GM04503 (cell line): Measurements from ENCODE around the gene HYAL1.
A peak's percentile ranks its signal among the peaks of the same experiment; 100 is the strongest.
"Not testable (repeated sequence)": the region's sequence is repeated elsewhere in the genome, so short reads cannot be mapped to it uniquely, and the experiment has no call there.

Source experiments
- DNase-seq: peaks from one replicate; pipeline ENCODE4 v3.0.0-alpha.2; 2012; ENCODE audit warnings: low read depth

Gene HYAL1

DNA sequence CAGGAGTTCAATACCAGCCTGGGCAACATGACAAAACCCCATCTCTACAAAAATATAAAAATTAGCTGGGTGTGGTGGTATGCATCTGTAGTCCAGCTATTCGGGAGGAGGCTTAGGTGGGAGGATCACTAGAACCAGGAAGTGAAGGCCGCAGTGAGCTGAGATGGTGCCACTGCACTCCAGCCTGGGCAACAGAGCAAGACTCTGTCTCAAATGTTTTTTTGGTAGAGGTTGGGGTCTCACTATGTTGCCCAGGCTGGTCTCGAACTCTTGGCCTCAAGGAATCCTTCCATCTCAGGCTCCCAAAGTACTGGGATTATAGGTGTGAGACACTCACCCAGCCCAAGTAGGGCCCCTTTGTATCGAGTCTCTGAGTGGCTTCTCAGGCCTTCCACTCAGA is 9.3 kb downstream of the HYAL1 start:
- DNase-seq: no peak

DNA sequence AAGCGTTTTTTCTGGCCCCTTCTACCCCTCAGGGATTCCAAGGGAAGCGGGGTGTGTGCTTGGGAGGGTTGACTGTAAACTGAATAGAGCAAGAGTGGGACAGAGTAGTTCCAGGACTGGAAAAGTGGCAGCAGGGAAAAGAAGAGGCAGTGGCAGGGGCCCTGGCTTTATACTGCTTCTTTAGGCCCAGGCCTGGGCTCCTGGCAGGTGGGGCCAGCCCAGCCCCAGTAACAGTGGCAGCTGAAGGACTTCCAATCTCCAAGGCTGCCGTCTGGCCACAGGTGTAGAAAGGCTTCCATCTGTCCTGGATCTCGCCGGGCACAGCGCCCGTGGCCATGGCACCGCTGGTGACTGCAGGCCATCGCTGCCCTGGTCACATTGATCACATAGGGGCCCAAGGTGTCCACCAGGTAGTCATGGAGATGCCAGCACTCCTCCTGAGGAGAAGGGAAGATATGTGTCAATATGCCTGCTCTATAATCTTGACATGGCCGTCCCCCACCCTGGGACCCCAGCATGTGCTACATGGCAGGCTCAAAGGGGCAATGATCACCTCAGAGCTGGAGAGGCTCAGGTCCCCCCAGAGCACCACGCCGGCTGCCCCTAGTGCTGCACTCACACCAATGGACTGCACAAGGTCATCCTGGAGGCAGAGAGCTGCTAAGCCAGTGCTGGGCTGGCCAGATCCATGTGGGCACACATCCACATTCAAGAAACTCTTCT is 10.1 kb downstream of the HYAL1 start:
- no peak for DNase-seq

DNA sequence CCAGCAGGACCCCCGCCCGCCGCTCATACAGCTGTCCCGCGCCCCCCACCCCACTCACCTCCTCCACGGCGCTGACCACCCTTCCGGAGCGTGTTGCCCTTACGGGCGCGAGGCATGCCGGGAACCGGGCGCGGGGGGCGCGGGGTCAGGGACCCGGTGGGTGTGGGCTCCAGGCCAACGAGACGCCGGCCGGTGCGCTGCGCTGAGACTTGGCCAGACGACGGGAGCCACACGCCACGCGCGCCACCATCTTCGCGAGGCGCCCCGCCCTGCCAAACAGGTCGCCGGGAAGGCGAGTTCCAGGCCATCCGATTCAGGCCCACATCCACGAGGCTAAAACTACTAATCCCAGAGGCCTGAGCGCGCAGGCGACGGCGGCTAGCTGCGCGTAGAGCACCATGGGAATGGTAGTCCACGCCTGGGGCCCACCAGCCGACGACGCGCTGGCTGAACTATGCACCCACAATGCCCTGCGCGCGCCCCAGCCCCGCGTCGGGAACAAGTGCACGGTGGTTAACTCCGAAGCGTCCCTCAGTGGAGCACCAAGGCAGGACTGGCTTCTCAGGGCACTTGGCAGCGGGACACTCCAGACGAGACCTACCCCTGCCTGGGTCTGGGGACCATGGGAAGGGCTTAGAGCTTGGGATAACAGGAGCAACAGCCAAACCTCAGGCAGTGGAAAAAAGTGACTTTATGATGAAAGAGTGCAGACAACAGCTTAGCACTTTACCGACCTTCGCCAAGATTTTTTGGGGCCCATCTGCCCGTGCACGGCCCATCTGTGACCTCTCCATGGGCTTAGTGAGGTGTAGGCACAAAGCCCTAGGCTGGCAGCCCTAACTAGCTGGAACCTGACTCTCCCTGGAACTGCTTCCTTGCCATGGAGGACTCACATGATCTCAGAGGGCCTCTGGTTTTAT is 11.0 kb downstream of the HYAL1 start, which contains the start of gene IFRD2:
Gene IFRD2 (minus strand): TSS at position 271 of the 920 bp plus-strand sequence. CDS start 155 bp downstream, at position 116.
- DNase-seq: peak; percentile 89

DNA sequence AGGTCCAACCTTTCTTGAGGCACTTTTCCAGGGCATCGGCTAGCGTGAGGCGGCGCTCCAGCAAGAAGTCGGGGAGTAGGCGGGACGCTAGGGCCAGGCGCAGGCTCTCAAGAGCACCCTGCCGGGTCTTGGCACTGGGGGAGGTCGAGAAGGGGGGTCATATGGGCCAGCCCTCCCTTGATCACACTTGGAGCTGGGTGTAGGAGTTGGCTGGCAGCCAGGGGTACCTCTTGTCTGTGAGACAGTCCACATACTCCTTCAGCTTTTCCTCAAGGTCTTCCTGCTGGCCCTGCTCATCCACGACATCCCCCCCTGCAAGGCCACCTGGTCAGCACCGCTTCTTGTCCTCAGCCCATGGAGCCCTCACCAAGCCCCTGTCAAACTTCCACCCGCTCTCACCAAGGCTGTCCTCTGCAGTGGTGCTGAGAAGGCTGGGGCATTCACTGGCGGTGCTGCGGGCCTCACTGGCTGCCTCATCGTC is 13.2 kb downstream of the HYAL1 start:
- no peak for DNase-seq

DNA sequence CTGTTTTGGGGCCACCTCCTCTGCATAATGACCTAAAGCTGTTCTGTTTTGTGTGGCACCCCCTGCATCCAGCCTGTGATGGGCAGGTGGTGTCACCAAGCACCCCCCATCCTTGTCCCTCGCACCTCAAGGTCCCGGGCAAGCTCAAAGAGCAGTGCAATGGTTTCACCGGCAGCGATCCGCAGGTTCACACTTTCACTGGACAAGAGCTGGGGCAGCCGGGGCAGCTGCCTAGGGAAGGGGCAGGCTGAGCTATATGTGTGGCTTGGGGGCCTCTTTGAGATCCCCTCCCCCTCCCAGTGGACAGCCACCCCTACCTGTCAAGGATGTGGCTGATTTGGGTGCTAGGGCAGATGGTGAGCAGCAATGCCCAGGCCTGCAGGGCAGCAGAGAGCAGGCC is 14.2 kb downstream of the HYAL1 start:
- no peak for DNase-seq

DNA sequence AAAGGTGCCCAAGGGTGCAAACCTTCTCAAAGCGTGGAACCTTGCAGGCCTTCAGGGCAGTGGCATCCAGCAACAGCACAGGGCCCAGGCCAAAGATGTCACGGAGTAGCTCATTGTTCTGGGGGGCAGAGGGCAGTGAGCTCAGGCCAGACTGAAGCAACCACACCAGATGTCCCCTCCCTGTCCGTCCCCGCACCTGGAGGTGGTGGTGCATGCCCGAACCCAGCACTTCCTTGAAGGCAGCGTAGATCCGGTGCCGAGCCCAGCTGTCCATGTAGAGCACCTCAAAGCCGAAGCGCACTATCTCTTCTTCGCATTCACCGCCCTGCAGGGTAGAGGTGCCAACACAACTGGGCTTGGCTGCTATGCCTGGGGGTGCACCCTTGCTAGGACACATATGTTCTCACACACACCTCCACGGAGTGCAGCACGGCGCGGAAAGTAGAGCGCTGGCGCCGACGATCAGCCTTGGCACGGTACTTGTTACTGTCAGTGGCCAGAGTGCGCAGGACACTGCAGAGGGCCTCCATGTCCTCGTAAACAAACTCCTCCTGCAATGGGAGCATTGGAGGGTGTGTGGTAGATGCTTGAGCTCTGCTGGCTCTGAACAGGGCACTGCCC is 14.9 kb downstream of the HYAL1 start:
- DNase-seq: no peak

DNA sequence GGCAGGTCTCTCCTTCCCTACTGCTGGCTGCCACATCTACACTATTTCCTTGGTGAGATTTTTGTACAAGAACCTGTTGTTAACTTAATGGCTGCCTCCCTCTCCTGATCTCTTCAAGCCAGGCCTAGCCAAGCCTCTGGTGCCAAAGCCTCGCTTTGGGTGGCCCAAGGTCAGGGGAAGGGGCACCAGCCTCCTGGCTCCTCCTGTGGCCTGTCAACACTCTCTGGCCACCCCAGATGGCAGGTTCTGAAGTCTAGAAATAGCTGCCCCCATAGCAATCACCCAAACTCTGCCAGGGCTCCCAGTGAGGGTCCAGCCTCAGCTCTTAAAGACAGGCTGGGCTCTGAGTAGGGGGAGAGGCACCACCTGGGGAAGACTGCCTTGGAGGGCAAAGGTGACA is 16.1 kb downstream of the HYAL1 start:
- DNase-seq: no peak

DNA sequence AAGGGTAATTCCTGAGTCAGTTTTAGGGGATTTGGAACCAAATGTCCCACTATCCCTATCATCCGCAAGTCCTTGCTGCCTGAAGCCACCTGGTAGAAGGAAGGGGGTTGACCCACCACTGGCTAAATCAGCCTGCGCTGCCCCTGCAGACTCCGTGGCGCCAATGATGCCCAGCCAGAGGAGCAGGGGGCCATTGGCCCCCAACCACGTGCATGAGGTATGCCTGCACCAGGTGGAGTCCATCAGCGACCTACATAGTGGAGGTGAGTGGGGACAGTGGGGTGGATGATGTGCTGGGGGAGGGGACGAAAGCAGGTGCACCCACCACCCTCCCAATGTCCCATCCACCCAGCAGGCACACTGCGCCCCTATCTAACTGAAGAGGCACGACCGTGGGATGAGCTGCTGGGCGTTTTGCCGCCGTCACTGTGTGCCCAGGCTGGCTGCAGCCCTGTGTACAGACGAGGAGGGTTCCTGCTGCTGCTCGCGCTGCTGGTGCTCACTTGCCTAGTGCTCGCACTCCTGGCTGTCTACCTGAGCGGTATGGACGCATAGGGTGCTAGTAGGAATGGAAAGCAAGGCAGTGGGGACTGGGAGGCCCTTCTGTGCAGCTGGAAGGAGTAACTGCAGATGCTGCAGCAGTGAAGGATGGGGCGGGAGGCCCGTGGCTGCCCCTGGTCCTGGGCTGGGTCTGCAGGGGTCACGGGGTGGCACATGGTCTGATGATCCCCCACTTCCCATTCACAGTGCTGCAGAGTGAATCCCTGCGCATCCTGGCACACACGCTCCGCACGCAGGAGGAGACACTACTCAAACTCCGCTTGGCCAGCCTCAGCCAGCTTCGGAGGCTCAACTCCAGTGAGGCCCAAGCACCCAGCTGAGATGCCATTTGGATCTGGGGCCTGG is 16.8 kb downstream of the HYAL1 start:
- no peak for DNase-seq

DNA sequence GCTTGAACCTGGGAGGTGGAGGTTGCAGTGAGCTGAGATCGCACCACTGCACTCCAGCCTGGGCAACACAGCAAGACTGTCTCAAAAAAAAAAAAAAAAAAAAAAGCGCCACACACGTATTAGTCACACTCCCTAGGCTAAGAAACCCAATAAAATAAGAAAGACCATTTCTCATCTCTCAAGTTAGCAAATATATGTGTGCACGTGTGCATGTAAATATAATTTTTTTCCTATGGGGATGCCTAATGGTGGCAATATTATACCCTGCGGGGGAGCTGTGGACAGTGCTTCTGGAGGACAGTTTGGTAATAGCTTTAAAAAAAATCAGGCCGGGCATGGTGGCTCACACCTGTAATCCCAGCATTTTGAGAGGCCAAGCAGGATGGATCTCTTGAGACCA is 19.3 kb downstream of the HYAL1 start:
- DNase-seq: not testable (repeated sequence)

DNA sequence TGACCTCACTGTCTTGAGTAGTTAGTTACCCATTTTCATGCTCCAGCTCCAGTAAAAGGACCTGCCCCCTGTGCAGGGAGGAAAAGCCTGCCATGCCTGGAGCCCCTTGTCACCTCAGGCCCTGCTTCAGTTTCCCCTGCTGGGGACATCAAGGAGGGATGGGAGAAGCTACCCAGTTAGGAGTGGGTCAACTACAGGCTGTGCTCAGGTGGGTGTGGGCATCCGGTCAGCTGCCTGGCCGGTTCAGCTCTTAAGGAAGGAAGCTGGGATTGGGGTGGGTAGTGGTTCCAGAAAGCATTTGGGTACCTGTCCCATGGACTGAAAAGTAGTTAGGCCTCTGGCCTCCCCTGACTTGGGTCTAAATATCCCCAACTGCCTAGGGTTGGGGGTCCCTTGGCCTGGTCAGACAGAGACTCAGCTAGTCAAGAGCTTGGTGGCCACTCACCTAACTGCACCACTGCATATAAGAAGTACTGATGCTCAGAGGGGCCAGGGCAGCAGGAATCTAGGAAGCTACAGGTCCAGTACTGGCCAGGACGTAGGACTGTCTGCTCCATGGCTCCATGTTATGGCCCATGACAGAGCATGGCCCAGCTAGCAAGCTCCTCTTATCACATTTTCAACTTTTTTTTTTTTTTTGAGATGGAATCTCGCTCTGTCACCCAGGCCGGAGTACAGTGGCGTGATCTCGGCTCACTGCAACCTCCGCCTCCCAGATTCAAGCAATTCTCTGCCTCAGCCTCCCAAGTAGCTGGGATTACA is 23.9 kb downstream of the HYAL1 start:
- DNase-seq: no peak

DNA sequence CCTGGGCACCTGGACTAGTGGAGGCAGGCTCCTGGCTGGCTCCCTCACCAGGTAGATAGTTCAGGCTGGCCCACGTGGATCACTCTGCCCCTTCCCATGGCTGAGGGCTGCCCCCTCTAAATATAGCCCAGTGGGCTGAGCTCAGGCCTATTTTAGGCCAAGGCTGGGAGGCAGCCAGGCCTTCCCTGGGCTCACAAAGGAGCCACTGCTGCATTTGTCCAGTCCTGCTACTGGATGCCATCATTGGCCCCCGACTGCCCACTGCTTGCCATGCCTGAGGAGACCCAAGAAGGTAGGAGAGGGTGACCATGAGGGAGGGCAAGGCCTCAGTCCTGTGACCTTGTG is 24.5 kb downstream of the HYAL1 start, which contains the start of gene LSMEM2:
Gene LSMEM2 (plus strand): TSS at position 208 of the 345 bp plus-strand sequence. CDS start 27 bp downstream, at position 235.
- no peak for DNase-seq

DNA sequence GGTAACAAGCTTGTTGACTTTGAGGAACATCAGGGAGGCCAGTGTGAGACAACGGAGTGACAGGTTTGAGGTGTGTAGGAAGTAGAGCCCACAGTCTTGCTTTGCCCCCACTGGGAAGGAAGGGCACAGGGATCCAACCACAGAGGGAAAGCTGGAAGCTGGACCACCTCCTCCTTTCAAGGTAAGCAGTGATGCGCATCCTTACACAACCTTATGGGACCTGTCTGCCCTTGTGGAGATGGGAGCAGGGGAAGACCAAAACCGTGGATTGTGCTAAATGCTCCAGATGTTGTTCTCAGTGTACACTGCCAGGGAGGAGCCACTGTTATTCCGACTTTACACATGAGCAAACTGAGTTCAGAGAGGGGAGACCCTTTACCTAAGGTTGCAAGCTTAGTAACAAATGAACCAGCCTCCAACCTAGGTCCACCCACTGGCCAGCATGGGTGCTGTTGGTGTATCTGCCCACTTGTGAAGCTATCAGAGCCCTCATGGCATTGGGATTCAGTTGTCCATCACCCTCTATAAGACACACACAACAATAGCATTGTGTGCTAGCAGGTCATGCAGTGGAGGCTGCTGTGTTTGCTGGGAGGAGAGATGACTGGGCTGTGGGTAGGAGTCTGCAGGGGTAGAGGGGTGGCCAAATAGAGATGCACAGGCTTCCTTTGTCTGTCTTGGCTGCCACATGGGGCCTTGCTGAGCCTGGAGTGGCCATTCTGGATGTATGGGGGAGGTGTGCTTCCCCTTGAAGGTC is 25.1 kb downstream of the HYAL1 start:
- DNase-seq: no peak

DNA sequence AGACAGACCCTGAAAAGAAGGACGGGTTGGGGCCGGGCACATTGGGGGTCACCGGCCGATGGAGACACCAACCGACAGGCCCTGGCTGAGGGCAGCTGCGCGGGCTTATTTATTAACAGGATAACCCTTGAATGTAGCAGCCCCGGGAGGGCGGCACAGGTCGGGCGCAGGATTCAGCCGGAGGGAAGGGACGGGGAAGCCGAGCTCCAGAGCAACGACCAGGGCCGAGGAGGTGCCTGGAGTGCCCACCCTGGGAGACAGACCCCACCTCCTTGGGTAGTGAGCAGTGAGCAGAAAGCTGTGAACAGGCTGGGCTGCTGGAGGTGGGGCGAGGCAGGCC is 26.6 kb downstream of the HYAL1 start:
- DNase-seq: no peak

DNA sequence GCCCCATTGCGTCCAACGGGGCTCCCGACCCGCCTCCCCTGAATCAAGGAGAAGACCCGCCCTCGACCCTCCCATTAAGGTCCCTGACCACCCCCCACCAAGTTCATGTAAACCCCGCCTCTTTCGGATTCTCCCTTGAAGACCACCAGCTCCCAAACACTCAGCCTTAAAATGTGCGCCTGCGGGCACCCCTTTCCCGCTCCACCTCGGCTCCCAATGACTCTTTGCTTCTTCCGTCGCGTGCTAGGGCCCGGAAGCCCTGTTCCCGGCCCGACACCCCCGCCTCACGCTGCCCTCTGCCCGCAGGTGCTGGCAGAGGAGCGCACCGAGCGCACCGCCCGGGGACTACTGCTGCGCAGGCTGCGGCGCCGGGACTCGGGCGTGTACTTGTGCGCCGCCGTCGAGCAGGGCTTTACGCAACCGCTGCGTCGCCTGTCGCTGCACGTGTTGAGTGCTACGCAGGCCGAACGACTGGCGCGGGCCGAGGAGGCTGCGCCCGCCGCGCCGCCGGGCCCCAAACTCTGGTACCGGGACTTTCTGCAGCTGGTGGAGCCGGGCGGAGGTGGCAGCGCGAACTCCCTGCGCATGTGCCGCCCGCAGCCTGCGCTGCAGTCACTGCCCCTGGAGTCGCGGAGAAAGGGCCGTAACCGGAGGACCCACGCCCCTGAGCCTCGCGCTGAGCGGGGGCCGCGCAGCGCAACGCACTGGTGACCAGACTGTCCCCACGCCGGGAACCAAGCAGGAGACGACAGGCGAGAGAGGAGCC is 27.2 kb downstream of the HYAL1 start:
- DNase-seq: no peak

DNA sequence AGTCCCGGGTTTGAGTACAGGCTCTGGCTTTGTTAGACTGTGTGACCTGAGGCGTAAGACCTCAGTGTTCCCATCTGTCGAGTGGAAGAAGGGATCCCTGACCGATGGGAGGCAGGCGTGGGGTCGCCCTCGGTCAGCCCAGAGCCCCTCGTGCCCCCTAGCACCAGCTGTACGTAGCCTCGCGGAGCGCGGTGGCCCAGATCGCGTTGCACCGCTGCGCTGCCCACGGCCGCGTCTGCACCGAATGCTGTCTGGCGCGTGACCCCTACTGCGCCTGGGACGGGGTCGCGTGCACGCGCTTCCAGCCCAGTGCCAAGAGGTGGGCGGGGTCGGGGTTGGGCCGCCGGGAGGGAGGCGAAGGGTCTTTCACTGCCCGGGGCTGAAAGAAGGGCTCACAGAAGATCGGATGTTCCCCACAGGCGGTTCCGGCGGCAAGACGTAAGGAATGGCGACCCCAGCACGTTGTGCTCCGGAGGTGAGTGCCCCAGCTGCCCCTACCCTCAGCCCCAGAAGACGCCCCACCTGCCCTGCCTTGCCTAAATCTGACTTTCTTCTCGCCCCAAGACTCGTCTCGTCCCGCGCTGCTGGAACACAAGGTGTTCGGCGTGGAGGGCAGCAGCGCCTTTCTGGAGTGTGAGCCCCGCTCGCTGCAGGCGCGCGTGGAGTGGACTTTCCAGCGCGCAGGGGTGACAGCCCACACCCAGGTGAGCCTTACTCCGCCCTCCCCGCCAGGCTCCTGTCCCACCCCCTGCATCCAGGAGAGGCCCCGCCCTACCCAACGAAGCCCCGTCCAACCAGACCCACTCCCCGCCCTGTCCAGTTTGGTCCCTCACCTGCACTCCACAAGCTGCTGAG is 28.0 kb downstream of the HYAL1 start:
- DNase-seq: no peak

DNA sequence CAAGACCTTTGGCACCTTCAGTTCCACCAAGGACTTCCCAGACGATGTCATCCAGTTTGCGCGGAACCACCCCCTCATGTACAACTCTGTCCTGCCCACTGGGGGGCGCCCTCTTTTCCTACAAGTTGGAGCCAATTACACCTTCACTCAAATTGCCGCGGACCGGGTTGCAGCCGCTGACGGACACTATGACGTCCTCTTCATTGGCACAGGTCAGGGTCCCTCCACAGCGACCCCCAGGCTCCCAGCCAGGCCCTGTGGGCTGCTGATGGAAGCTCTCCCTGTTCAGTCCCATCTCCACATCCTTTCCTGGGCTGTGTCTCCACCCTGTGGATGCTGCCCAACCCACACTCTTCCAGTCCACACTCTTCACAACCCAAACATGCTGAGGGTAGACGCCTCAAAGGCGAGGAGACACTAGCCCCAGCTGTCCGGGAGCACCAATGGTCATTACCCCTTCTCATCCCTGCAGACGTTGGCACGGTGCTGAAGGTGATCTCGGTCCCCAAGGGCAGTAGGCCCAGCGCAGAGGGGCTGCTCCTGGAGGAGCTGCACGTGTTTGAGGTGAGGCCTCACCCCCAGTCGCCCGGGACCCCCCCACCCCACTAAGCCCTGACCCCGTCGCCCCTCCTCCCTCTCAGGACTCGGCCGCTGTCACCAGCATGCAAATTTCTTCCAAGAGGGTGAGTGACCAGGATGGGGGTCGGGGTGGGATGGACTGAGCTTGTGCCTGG is 28.8 kb downstream of the HYAL1 start:
- no peak for DNase-seq

DNA sequence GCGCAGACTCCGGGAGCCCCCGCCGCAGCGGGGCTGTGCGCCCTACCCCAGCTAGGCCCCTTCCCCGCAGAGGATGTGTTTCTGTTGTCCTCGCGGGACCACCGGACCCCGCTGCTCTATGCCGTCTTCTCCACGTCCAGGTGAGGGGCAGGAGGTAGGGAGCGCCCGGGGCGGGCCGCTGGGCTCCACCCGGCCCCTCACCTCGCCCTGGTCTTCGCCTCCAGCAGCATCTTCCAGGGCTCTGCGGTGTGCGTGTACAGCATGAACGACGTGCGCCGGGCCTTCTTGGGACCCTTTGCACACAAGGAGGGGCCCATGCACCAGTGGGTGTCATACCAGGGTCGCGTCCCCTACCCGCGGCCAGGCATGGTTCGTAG is 29.7 kb downstream of the HYAL1 start:
- DNase-seq: no peak
